Left ventricle myocardium inferior (tissue), 1 donor: ENCODE measurements around the gene PCDHA8. TPM values are rescaled to one million over a fixed set of nuclear protein-coding genes. Genes with fewer than 3 reads are reported as not detected.
"Not testable (repeated sequence)": the region's sequence is repeated elsewhere in the genome, so short reads cannot be mapped to it uniquely, and the experiment has no call there.

Experiments
- DNase-seq: peaks from one replicate; pipeline ENCODE4 v3.0.0-alpha.2; 2020
- H3K27ac ChIP-seq: fragments of 200-600 bp; replicated peaks from 2 replicates; pipeline ENCODE4 v1.8.0; 2021
- H3K27me3 ChIP-seq: fragments of 200-600 bp; 2 replicates; pipeline ENCODE4 v1.8.0; 2021; ENCODE audit warnings: low read depth
- H3K36me3 ChIP-seq: fragments of 200-600 bp; 2 replicates; pipeline ENCODE4 v1.8.0; 2021
- H3K4me1 ChIP-seq: fragments of 200-600 bp; 2 replicates; pipeline ENCODE4 v1.8.0; 2021
- H3K4me3 ChIP-seq: fragments of 200-600 bp; 2 replicates; pipeline ENCODE4 v1.8.0; 2021; ENCODE audit warnings: mild to moderate bottlenecking, moderate library complexity
- H3K9me3 ChIP-seq: fragments of 200-600 bp; replicated peaks from 2 replicates; pipeline ENCODE4 v1.8.0; 2021
- CTCF ChIP-seq: fragments of 200-600 bp; IDR thresholded peaks from 2 replicates; pipeline ENCODE4 v1.8.0; 2021; ENCODE audit warnings: antibody characterized with exemption, mild to moderate bottlenecking, borderline replicate concordance
- intact Hi-C: fragments of 100-400 bp; cut with micrococcal nuclease; formaldehyde crosslinking; loops from one replicate; pipeline ENCODE4 v1.11.0; 2022
- total RNA-seq: library from RNA; stranded (reverse); fragmentation: NEBNext Ultra II Directional; extraction: Animal tissue kit (Norgen Biotek cat#: 25700); gene quantifications from one replicate; pipeline ENCODE4 v1.2.1, GENCODE V29; 2021
- donor health status: DM: no; HTN: yes; CAD: no; lungs with severe emphysema.

Gene PCDHA8
- total RNA-seq, 1 donor from 2014 or later, result not detected

- no peak within 1 kb of the TSS for H3K4me3 ChIP-seq
- no peak for TF ChIP-seq CTCF
- peaks cover 55% of the 10 kb centered on the region for H3K9me3 ChIP-seq
- H3K27ac ChIP-seq, result no peak within 1 kb of the TSS
- H3K36me3 ChIP-seq, result no peaks in the 10 kb centered on the region
- H3K4me1 ChIP-seq, result no peaks in the 10 kb centered on the region
- DNase-seq, result no peak
- H3K27me3 ChIP-seq, result peaks cover 98% of the 10 kb centered on the region
- intact Hi-C loops, result no loop called here
Measured at GRCh38 chr5:140875085-140876065, 34.4 kb downstream of the PCDHA8 start, which contains the start of gene PCDHA12. PCDHA12 (plus strand) TSS chr5:140875308; CDS start chr5:140875473, 165 bp downstream.

DNA sequence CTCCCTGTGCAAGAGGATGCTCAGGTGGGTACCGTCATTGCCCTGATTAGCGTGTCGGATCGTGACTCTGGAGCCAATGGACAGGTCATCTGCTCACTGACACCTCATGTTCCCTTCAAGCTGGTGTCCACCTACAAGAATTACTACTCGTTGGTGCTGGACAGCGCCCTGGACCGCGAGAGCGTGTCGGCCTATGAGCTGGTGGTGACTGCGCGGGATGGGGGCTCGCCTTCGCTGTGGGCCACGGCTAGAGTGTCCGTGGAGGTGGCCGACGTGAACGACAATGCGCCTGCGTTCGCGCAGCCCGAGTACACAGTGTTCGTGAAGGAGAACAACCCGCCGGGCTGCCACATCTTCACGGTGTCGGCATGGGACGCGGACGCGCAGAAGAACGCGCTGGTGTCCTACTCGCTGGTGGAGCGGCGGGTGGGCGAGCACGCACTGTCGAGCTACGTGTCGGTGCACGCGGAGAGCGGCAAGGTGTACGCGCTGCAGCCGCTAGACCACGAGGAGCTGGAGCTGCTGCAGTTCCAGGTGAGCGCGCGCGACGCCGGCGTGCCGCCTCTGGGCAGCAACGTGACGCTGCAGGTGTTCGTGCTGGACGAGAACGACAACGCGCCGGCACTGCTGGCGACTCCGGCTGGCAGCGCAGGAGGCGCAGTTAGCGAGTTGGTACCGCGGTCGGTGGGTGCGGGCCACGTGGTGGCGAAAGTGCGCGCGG lies 35.7 kb downstream of the PCDHA8 start:
- H3K27ac ChIP-seq, H3K4me3 ChIP-seq, intact Hi-C loops, H3K36me3 ChIP-seq, DNase-seq, H3K4me1 ChIP-seq: not testable (repeated sequence)
- Histone ChIP-seq H3K27me3 (peaks cover 98% of the 10 kb centered on the region), H3K9me3 (peaks cover 48% of the 10 kb centered on the region)

DNA sequence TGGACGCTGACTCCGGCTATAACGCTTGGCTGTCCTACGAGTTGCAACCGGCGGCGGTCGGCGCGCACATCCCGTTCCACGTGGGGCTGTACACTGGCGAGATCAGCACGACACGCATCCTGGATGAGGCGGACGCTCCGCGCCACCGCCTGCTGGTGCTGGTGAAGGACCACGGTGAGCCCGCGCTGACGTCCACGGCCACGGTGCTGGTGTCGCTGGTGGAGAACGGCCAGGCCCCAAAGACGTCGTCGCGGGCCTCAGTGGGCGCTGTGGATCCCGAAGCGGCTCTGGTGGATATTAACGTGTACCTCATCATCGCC lies 36.2 kb downstream of the PCDHA8 start:
- peaks cover 98% of the 10 kb centered on the region for H3K27me3 ChIP-seq
- intact Hi-C loops, result no loop called here
- TF ChIP-seq CTCF, result no peak
- H3K4me1 ChIP-seq, result no peaks in the 10 kb centered on the region
- no peak overlapping the region for H3K27ac ChIP-seq
- H3K36me3 ChIP-seq, result no peaks in the 10 kb centered on the region
- peaks cover 48% of the 10 kb centered on the region for H3K9me3 ChIP-seq
- no peak overlapping the region for H3K4me3 ChIP-seq
- DNase-seq, result no peak

GRCh38 chr5:140881889-140882590 lies 41.1 kb downstream of the PCDHA8 start, which contains the start of gene PCDHA13:
PCDHA13 (plus strand) TSS chr5:140882124; CDS start chr5:140882269, 145 bp downstream.
- intact Hi-C loops, result no loop called here
- Histone ChIP-seq H3K4me1 (no peaks in the 10 kb centered on the region), H3K27me3 (peaks cover 75% of the 10 kb centered on the region), H3K4me3 (peak within 1 kb of the TSS; percentile 18), H3K27ac (no peak within 1 kb of the TSS), H3K36me3 (no peaks in the 10 kb centered on the region), H3K9me3 (peaks cover 60% of the 10 kb centered on the region)
- DNase-seq, result no peak
- TF ChIP-seq CTCF, result peak; percentile 22

- Histone ChIP-seq H3K9me3 (peaks cover 55% of the 10 kb centered on the region), H3K4me1 (no peaks in the 10 kb centered on the region), H3K36me3 (no peaks in the 10 kb centered on the region), H3K4me3 (peak overlapping the region; percentile 18), H3K27me3 (peaks cover 70% of the 10 kb centered on the region), H3K27ac (no peak overlapping the region)
- no peak for TF ChIP-seq CTCF
- no peak for DNase-seq
- intact Hi-C loops, result no loop called here
Measured at GRCh38 chr5:140882591-140882899, 41.6 kb downstream of the PCDHA8 start.
